HG03097 (cell line): ENCODE data around the gene PRKCZ.
"Not testable (repeated sequence)": the region's sequence is repeated elsewhere in the genome, so short reads cannot be mapped to it uniquely, and the experiment has no call there.

ENCODE experiments used
- ATAC-seq: cut with Tn5 transposase; IDR thresholded peaks from one replicate; pipeline ENCODE4 v1.9.1; 2021; ENCODE audit not compliant: unreplicated experiment, low FRiP score

PRKCZ gene

GRCh38 chr1:2081326-2081885 lies 31.2 kb downstream of the PRKCZ start:
- ATAC-seq: no peak

GRCh38 chr1:2082064-2082463 lies 31.9 kb downstream of the PRKCZ start:
- ATAC-seq: no peak

GRCh38 chr1:2083666-2084065 lies 33.5 kb downstream of the PRKCZ start:
- no peak for ATAC-seq

- no peak for ATAC-seq
These were observed 34.1 kb downstream of the PRKCZ start for GRCh38 chr1:2084306-2084705.

GRCh38 chr1:2085080-2085479 lies 34.9 kb downstream of the PRKCZ start:
- ATAC-seq: no peak

GRCh38 chr1:2086446-2087078 lies 36.4 kb downstream of the PRKCZ start:
- no peak for ATAC-seq

- no peak for ATAC-seq
These were observed 37.6 kb downstream of the PRKCZ start for GRCh38 chr1:2087766-2088165.

GRCh38 chr1:2088458-2088857 lies 38.2 kb downstream of the PRKCZ start:
- no peak for ATAC-seq

GRCh38 chr1:2089051-2089450 lies 38.8 kb downstream of the PRKCZ start:
- ATAC-seq: no peak

- no peak for ATAC-seq
These were observed 40.1 kb downstream of the PRKCZ start for GRCh38 chr1:2090216-2090890.

- ATAC-seq: no peak
These were observed 41.7 kb downstream of the PRKCZ start for GRCh38 chr1:2091611-2092604.

- no peak for ATAC-seq
These were observed 42.8 kb downstream of the PRKCZ start for GRCh38 chr1:2093055-2093454.

- ATAC-seq: no peak
These were observed 43.4 kb downstream of the PRKCZ start for GRCh38 chr1:2093636-2094035.

GRCh38 chr1:2094269-2095158 lies 44.3 kb downstream of the PRKCZ start:
- not testable (repeated sequence) for ATAC-seq

- no peak for ATAC-seq
These were observed 45.2 kb downstream of the PRKCZ start for GRCh38 chr1:2095394-2095793.

GRCh38 chr1:2095981-2096736 lies 45.9 kb downstream of the PRKCZ start:
- no peak for ATAC-seq

GRCh38 chr1:2097386-2098300 lies 47.4 kb downstream of the PRKCZ start:
- no peak for ATAC-seq

- ATAC-seq: no peak
These were observed 48.1 kb downstream of the PRKCZ start for GRCh38 chr1:2098301-2098698.
